Hepatocyte (in vitro differentiated cells): ENCODE results near the gene CD300H.

ENCODE experiments used
- CTCF ChIP-seq: fragments of 200-600 bp; sonication (generic); IDR thresholded peaks from 2 replicates; pipeline ENCODE4 v1.5.1; 2016; ENCODE audit warnings: antibody characterized with exemption, mild to moderate bottlenecking; ENCODE audit not compliant: poor library complexity
- EZH2 ChIP-seq: fragments of 200-600 bp; sonication (generic); IDR thresholded peaks from 2 replicates; pipeline ENCODE4 v1.6.1; 2016; ENCODE audit warnings: antibody characterized with exemption, mild to moderate bottlenecking, borderline replicate concordance
- EZH2phosphoT487 ChIP-seq: fragments of 200-600 bp; sonication (generic); IDR thresholded peaks from one replicate; pipeline ENCODE4 v1.6.1; 2018; ENCODE audit warnings: antibody characterized with exemption, mild to moderate bottlenecking, low read depth, moderate library complexity; ENCODE audit not compliant: unreplicated experiment, severe bottlenecking

- TF ChIP-seq CTCF, result no peak
- no peak for TF ChIP-seq EZH2
- TF ChIP-seq EZH2phosphoT487, result no peak
Measured at GRCh38 chr17:74526681-74527080, 40.6 kb downstream of the CD300H start.
